ENCODE measurements around the gene E2F3.

The E2F3 gene

GRCh38 chr6:20367743-20368485, 33.8 kb upstream of the E2F3 start:
- H3K4me3 ChIP-seq (ENCODE audit: low read depth in 1 of 5, low read length in 5 of 5): no peak overlapping the region
- H3K9ac ChIP-seq (ENCODE audit: low read length in 5 of 5): no peak overlapping the region
- H3K4me1 ChIP-seq (ENCODE audit: control insufficient read depth in 5 of 5, insufficient read depth in 5 of 5, low read length in 5 of 5): peaks cover 0 to 17% (median 12%) of the 10 kb centered on the region in 5 donors
- no peak overlapping the region for H3K27ac ChIP-seq (ENCODE audit: low read depth, low read length)
- H3K36me3 ChIP-seq (ENCODE audit: control insufficient read depth in 5 of 5, insufficient read depth in 5 of 5, low read length in 5 of 5): no peaks in the 10 kb centered on the region
- no peaks in the 10 kb centered on the region for H3K27me3 ChIP-seq (ENCODE audit: control insufficient read depth in 5 of 5, insufficient read depth in 4 of 5, low read length in 5 of 5)
- H3K9me3 ChIP-seq (ENCODE audit: control insufficient read depth in 5 of 5, low read length in 5 of 5): no peaks in the 10 kb centered on the region

DNA sequence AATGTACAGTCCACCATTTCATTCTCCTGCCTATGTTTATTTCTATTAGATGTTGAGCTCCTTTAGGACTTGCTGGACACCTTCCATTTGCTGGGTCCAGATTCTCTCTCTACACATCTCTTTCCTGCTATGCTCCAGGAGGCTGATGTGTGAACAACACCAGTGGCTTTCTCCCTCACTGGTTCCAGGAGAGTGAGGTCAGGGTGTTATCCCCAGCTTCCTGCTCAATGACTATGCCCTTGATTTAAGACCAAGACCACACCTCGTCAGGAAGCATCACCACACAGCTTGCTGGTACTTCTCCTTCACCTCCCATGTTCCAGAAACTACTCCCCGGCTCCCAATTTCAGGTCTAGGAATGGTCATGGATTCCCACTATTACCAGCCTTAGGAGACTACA, 31.3 kb upstream of the E2F3 start:
- H3K4me3 ChIP-seq (ENCODE audit: low read depth in 1 of 5, low read length in 5 of 5): no peak overlapping the region
- peaks cover 0 to 15% (median 11%) of the 10 kb centered on the region in 5 donors for H3K4me1 ChIP-seq (ENCODE audit: control insufficient read depth in 5 of 5, insufficient read depth in 5 of 5, low read length in 5 of 5)
- H3K27me3 ChIP-seq (ENCODE audit: control insufficient read depth in 5 of 5, insufficient read depth in 4 of 5, low read length in 5 of 5): no peaks in the 10 kb centered on the region
- no peaks in the 10 kb centered on the region for H3K36me3 ChIP-seq (ENCODE audit: control insufficient read depth in 5 of 5, insufficient read depth in 5 of 5, low read length in 5 of 5)
- no peak overlapping the region for H3K9ac ChIP-seq (ENCODE audit: low read length in 5 of 5)
- no peak overlapping the region for H3K27ac ChIP-seq (ENCODE audit: low read depth, low read length)
- H3K9me3 ChIP-seq (ENCODE audit: control insufficient read depth in 5 of 5, low read length in 5 of 5): no peaks in the 10 kb centered on the region

- Histone ChIP-seq H3K4me3 (ENCODE audit: low read depth in 1 of 5, low read length in 5 of 5) (no peak overlapping the region), H3K36me3 (ENCODE audit: control insufficient read depth in 5 of 5, insufficient read depth in 5 of 5, low read length in 5 of 5) (no peaks in the 10 kb centered on the region), H3K9me3 (ENCODE audit: control insufficient read depth in 5 of 5, low read length in 5 of 5) (no peaks in the 10 kb centered on the region), H3K9ac (ENCODE audit: low read length in 5 of 5) (no peak overlapping the region), H3K27ac (ENCODE audit: low read depth, low read length) (no peak overlapping the region), H3K4me1 (ENCODE audit: control insufficient read depth in 5 of 5, insufficient read depth in 5 of 5, low read length in 5 of 5) (peaks cover 0 to 11% (median 8%) of the 10 kb centered on the region in 5 donors), H3K27me3 (ENCODE audit: control insufficient read depth in 5 of 5, insufficient read depth in 4 of 5, low read length in 5 of 5) (no peaks in the 10 kb centered on the region)
Observed at GRCh38 chr6:20370801-20371200, 30.9 kb upstream of the E2F3 start.

DNA sequence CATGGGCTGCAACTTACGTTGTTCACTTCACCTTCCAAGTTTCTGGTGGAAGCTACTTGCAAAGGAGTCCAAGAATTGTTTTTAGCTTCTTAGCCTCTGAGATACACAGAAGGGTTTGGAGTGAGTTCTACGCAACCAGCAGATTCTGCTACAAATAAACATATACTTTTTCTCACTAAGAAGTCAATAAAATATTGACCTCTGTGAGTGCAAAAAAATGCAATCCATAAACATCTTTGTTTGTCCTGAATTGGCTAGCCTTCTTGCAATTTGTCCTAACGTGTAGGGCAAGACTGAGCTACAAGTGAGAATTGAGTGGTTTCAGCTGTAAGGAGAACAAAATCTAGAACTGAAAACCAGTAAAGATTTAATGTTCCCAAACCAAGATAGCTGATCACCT, 26.2 kb upstream of the E2F3 start:
- H3K9me3 ChIP-seq (ENCODE audit: control insufficient read depth in 5 of 5, low read length in 5 of 5): no peaks in the 10 kb centered on the region
- no peak overlapping the region for H3K27ac ChIP-seq (ENCODE audit: low read depth, low read length)
- no peaks in the 10 kb centered on the region for H3K36me3 ChIP-seq (ENCODE audit: control insufficient read depth in 5 of 5, insufficient read depth in 5 of 5, low read length in 5 of 5)
- no peaks in the 10 kb centered on the region for H3K27me3 ChIP-seq (ENCODE audit: control insufficient read depth in 5 of 5, insufficient read depth in 4 of 5, low read length in 5 of 5)
- no peaks in the 10 kb centered on the region for H3K4me1 ChIP-seq (ENCODE audit: control insufficient read depth in 5 of 5, insufficient read depth in 5 of 5, low read length in 5 of 5)
- no peak overlapping the region for H3K9ac ChIP-seq (ENCODE audit: low read length in 5 of 5)
- H3K4me3 ChIP-seq (ENCODE audit: low read depth in 1 of 5, low read length in 5 of 5): no peak overlapping the region

GRCh38 chr6:20377623-20378265, 23.9 kb upstream of the E2F3 start:
- no peak overlapping the region for H3K27ac ChIP-seq (ENCODE audit: low read depth, low read length)
- H3K9me3 ChIP-seq (ENCODE audit: control insufficient read depth in 5 of 5, low read length in 5 of 5): no peaks in the 10 kb centered on the region
- H3K36me3 ChIP-seq (ENCODE audit: control insufficient read depth in 5 of 5, insufficient read depth in 5 of 5, low read length in 5 of 5): no peaks in the 10 kb centered on the region
- no peak overlapping the region for H3K4me3 ChIP-seq (ENCODE audit: low read depth in 1 of 5, low read length in 5 of 5)
- no peaks in the 10 kb centered on the region for H3K4me1 ChIP-seq (ENCODE audit: control insufficient read depth in 5 of 5, insufficient read depth in 5 of 5, low read length in 5 of 5)
- H3K9ac ChIP-seq (ENCODE audit: low read length in 5 of 5): no peak overlapping the region
- no peaks in the 10 kb centered on the region for H3K27me3 ChIP-seq (ENCODE audit: control insufficient read depth in 5 of 5, insufficient read depth in 4 of 5, low read length in 5 of 5)

DNA sequence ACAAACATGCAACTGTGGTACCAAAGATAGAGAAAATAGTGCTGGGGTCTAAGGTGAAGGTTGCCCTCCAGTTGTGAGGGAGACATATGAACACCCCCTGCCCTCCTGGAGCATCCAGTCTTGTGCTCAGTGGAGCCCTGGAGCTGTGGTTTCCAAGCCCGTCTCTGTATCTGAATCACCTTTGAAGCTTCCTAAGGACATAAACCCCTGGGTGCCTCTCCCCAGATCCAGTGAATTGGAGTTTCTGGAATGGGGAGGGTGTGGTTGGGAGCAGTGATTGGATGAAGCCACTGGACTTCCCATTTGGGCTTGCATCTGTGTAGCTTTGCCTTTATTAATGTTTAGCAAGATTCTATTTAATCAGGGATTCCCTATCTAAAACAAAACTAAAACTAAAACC, 22.4 kb upstream of the E2F3 start:
- Histone ChIP-seq H3K4me3 (ENCODE audit: low read depth in 1 of 5, low read length in 5 of 5) (no peak overlapping the region), H3K27ac (ENCODE audit: low read depth, low read length) (no peak overlapping the region), H3K9me3 (ENCODE audit: control insufficient read depth in 5 of 5, low read length in 5 of 5) (no peaks in the 10 kb centered on the region), H3K27me3 (ENCODE audit: control insufficient read depth in 5 of 5, insufficient read depth in 4 of 5, low read length in 5 of 5) (no peaks in the 10 kb centered on the region), H3K36me3 (ENCODE audit: control insufficient read depth in 5 of 5, insufficient read depth in 5 of 5, low read length in 5 of 5) (no peaks in the 10 kb centered on the region), H3K9ac (ENCODE audit: low read length in 5 of 5) (no peak overlapping the region), H3K4me1 (ENCODE audit: control insufficient read depth in 5 of 5, insufficient read depth in 5 of 5, low read length in 5 of 5) (no peaks in the 10 kb centered on the region)

DNA sequence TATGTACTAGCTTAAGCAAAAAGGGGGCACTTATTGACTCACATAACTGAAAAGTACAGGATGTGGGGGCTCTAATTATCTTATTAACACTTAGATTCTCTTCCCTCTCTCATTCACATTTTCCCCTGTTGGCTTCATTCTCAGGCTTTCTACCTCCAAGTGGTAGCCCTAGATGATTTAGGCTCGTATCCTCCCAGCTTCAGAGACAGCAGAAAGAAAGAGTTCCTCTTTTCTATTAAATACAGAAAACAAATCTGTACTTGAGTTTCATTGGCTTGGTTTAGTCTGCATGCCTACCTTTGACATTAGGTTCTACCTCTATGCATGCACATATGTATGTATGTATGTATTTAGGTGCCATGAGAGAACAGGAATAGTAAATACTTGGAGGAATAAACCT, 15.5 kb upstream of the E2F3 start:
- Histone ChIP-seq H3K27me3 (ENCODE audit: control insufficient read depth in 5 of 5, insufficient read depth in 4 of 5, low read length in 5 of 5) (no peaks in the 10 kb centered on the region), H3K4me1 (ENCODE audit: control insufficient read depth in 5 of 5, insufficient read depth in 5 of 5, low read length in 5 of 5) (no peaks in the 10 kb centered on the region), H3K9ac (ENCODE audit: low read length in 5 of 5) (no peak overlapping the region), H3K36me3 (ENCODE audit: control insufficient read depth in 5 of 5, insufficient read depth in 5 of 5, low read length in 5 of 5) (no peaks in the 10 kb centered on the region), H3K4me3 (ENCODE audit: low read depth in 1 of 5, low read length in 5 of 5) (no peak overlapping the region), H3K27ac (ENCODE audit: low read depth, low read length) (no peak overlapping the region), H3K9me3 (ENCODE audit: control insufficient read depth in 5 of 5, low read length in 5 of 5) (no peaks in the 10 kb centered on the region)

- H3K4me3 ChIP-seq (ENCODE audit: low read depth in 1 of 5, low read length in 5 of 5): no peak overlapping the region
- no peaks in the 10 kb centered on the region for H3K4me1 ChIP-seq (ENCODE audit: control insufficient read depth in 5 of 5, insufficient read depth in 5 of 5, low read length in 5 of 5)
- no peak overlapping the region for H3K9ac ChIP-seq (ENCODE audit: low read length in 5 of 5)
- H3K27ac ChIP-seq (ENCODE audit: low read depth, low read length): no peak overlapping the region
- H3K36me3 ChIP-seq (ENCODE audit: control insufficient read depth in 5 of 5, insufficient read depth in 5 of 5, low read length in 5 of 5): no peaks in the 10 kb centered on the region
- no peaks in the 10 kb centered on the region for H3K9me3 ChIP-seq (ENCODE audit: control insufficient read depth in 5 of 5, low read length in 5 of 5)
- no peaks in the 10 kb centered on the region for H3K27me3 ChIP-seq (ENCODE audit: control insufficient read depth in 5 of 5, insufficient read depth in 4 of 5, low read length in 5 of 5)
Observed at GRCh38 chr6:20389066-20389465, 12.6 kb upstream of the E2F3 start.

- H3K27me3 ChIP-seq (ENCODE audit: control insufficient read depth in 5 of 5, insufficient read depth in 4 of 5, low read length in 5 of 5): no peaks in the 10 kb centered on the region
- H3K27ac ChIP-seq (ENCODE audit: low read depth, low read length): no peak overlapping the region
- H3K4me3 ChIP-seq (ENCODE audit: low read depth in 1 of 5, low read length in 5 of 5): no peak overlapping the region
- H3K9ac ChIP-seq (ENCODE audit: low read length in 5 of 5): no peak overlapping the region
- no peaks in the 10 kb centered on the region for H3K36me3 ChIP-seq (ENCODE audit: control insufficient read depth in 5 of 5, insufficient read depth in 5 of 5, low read length in 5 of 5)
- H3K4me1 ChIP-seq (ENCODE audit: control insufficient read depth in 5 of 5, insufficient read depth in 5 of 5, low read length in 5 of 5): no peaks in the 10 kb centered on the region
- H3K9me3 ChIP-seq (ENCODE audit: control insufficient read depth in 5 of 5, low read length in 5 of 5): no peaks in the 10 kb centered on the region
Observed at GRCh38 chr6:20393297-20393696, 8.4 kb upstream of the E2F3 start.

- no peaks in the 10 kb centered on the region for H3K36me3 ChIP-seq (ENCODE audit: control insufficient read depth in 5 of 5, insufficient read depth in 5 of 5, low read length in 5 of 5)
- no peak overlapping the region for H3K4me3 ChIP-seq (ENCODE audit: low read depth in 1 of 5, low read length in 5 of 5)
- peaks cover 8 to 26% (median 17%) of the 10 kb centered on the region in 5 donors for H3K4me1 ChIP-seq (ENCODE audit: control insufficient read depth in 5 of 5, insufficient read depth in 5 of 5, low read length in 5 of 5)
- peaks cover 0 to 4% (median 0%) of the 10 kb centered on the region in 5 donors for H3K27me3 ChIP-seq (ENCODE audit: control insufficient read depth in 5 of 5, insufficient read depth in 4 of 5, low read length in 5 of 5)
- H3K27ac ChIP-seq (ENCODE audit: low read depth, low read length): no peak overlapping the region
- H3K9ac ChIP-seq (ENCODE audit: low read length in 5 of 5): no peak overlapping the region
- H3K9me3 ChIP-seq (ENCODE audit: control insufficient read depth in 5 of 5, low read length in 5 of 5): no peaks in the 10 kb centered on the region
Observed at GRCh38 chr6:20399518-20399917, 2.2 kb upstream of the E2F3 start.

Data from subcutaneous abdominal adipose tissue (tissue), 5 donors.